Pancreas (tissue), 10 donors: ENCODE data around the gene SLC6A20. TPM values are rescaled to one million over a fixed set of nuclear protein-coding genes. Genes with fewer than 3 reads are reported as not detected.
A peak's percentile ranks its signal among the peaks of the same experiment; 100 is the strongest.

Source experiments
- ATAC-seq, 4 donors: fragments of 200-7000 bp; cut with Tn5 transposase; one replicate each; pipeline versions ENCODE4 v1.8.0 to v1.9.1; 2020; ENCODE audit warnings: mild to moderate bottlenecking in 4 of 4, moderate library complexity in 4 of 4
- DNase-seq, 6 donors: peaks; one replicate each; pipeline ENCODE4 v3.0.0-alpha.2; 2020
- FAIRE-seq: peaks from 2 replicates; lab custom pipeline; 2012; peaks lifted over from hg19 to GRCh38; lab: Jason Lieb, UNC
- H3K27ac ChIP-seq, 4 donors: fragments of 200-600 bp; sonication (generic); 1 replicate in 3 of 4; 2 replicates in 1 of 4; pipeline versions ENCODE4 v1.5.0 to v1.8.0; 2020
- H3K27me3 ChIP-seq, 4 donors: fragments of 200-600 bp; one replicate each; pipeline ENCODE4 v1.8.0; 2021
- H3K36me3 ChIP-seq, 3 donors: fragments of 200-600 bp; sonication (generic) in 1 of 3; one replicate each; pipeline versions ENCODE4 v1.5.0 to v1.8.0; 2020 to 2021
- H3K4me1 ChIP-seq, 3 donors: fragments of 200-600 bp; one replicate each; pipeline ENCODE4 v1.8.0; 2021
- H3K4me3 ChIP-seq, 4 donors: fragments of 200-600 bp; sonication (generic) in 2 of 4; one replicate each; pipeline versions ENCODE4 v1.5.0 to v1.8.0; 2020 to 2021
- H3K9me3 ChIP-seq, 4 donors: fragments of 200-600 bp; one replicate each; pipeline ENCODE4 v1.8.0; 2021
- WGBS, 2 donors: extraction: QIAGEN DNeasy Blood & Tissue Kit; methylation state at CpG; one replicate each; pipeline ENCODE4 v1.1.7; 2013; 5-methylcytosine and 5-hydroxymethylcytosine counted together
- intact Hi-C, 3 donors: fragments of 100-400 bp; cut with DNase I; formaldehyde crosslinking; loops; one replicate each; pipeline versions ENCODE4 v1.11.1 to v1.14.2; 2022
- polyA plus RNA-seq, 2 donors: library from polyadenylated mRNA; stranded (reverse); fragments of 200-250 nt; gene quantifications; one replicate each; pipeline ENCODE4 v1.2.3, GENCODE V29; 2013
- total RNA-seq, 6 donors: library from RNA; stranded (reverse); fragmentation: NEBNext Ultra II Directional in 4 of 6; extraction: Animal tissue kit (Norgen Biotek cat#: 25700) in 4 of 6; gene quantifications; one replicate each; pipeline versions ENCODE4 v1.2.1 to v1.2.4, GENCODE V29; 2021 to 2023
- TF ChIP-seq, protein P1 (sequence below), 4 donors: fragments of 200-600 bp; sonication (generic) in 3 of 4; IDR thresholded peaks; one replicate each; pipeline versions ENCODE4 v1.5.0 to v1.8.0; 2021; ENCODE audit warnings: antibody characterized with exemption in 4 of 4
- donor health status: healthy with polysubstance abuse.
- donor health status: DM: no; HTN: no; CAD: no; lungs with moderate emphysema.
- donor health status: DM: no; HTN: no; CAD: no.
- donor health status: control.
- donor health status: control.
- donor health status: Bipolar disorder and iron deficiency.
- donor health status: DM: yes; HTN: yes; CAD: no.
- donor health status: DM: no; HTN: no; CAD: no.
- donor health status: DM: no; HTN: no; CAD: no.
- donor health status: DM: yes; HTN: yes; CAD: no.

SLC6A20 gene
- total and polyA plus RNA-seq, 8 donors, result 3.1 to 11.3 (median 5.7) TPM

DNA sequence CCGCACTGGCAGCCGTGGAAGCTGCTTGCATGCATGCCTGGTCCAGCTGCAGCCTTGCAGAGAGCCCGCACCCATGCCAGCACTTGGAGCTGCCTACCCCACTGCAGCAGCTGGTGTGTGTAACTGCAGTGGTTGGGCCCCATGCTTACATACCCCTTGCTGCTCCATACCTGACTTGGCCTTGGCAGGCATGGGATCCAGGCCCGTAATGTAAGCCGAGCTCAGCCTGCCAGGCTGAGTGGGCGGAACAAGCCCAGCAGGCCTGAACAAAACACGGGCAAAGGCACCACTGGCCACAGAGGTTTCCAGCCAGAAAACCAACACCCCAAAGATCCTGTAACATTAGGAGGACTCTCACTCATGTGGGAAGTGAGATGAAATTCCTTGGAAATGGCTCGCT is 48.3 kb downstream of the SLC6A20 start:
- peaks cover 0 to 17% (median 8%) of the 10 kb centered on the region in 3 donors for H3K36me3 ChIP-seq
- TF ChIP-seq, protein P1, sequence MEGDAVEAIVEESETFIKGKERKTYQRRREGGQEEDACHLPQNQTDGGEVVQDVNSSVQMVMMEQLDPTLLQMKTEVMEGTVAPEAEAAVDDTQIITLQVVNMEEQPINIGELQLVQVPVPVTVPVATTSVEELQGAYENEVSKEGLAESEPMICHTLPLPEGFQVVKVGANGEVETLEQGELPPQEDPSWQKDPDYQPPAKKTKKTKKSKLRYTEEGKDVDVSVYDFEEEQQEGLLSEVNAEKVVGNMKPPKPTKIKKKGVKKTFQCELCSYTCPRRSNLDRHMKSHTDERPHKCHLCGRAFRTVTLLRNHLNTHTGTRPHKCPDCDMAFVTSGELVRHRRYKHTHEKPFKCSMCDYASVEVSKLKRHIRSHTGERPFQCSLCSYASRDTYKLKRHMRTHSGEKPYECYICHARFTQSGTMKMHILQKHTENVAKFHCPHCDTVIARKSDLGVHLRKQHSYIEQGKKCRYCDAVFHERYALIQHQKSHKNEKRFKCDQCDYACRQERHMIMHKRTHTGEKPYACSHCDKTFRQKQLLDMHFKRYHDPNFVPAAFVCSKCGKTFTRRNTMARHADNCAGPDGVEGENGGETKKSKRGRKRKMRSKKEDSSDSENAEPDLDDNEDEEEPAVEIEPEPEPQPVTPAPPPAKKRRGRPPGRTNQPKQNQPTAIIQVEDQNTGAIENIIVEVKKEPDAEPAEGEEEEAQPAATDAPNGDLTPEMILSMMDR (IDR thresholded peaks at IDR 0.05), result no peak
- intact Hi-C loops, result no loop called here
- 88 to 97% methylated on average over 8 of the region's 8 CpGs for WGBS, 2 donors
- no peak for FAIRE-seq
- H3K9me3 ChIP-seq, result no peaks in the 10 kb centered on the region
- DNase-seq, result no peak
- H3K27me3 ChIP-seq, result no peaks in the 10 kb centered on the region
- no peaks in the 10 kb centered on the region for H3K4me1 ChIP-seq
- H3K27ac ChIP-seq, result no peak overlapping the region
- ATAC-seq, result peak in 1 of 4 donors; percentile 9
- no peak overlapping the region for H3K4me3 ChIP-seq

DNA sequence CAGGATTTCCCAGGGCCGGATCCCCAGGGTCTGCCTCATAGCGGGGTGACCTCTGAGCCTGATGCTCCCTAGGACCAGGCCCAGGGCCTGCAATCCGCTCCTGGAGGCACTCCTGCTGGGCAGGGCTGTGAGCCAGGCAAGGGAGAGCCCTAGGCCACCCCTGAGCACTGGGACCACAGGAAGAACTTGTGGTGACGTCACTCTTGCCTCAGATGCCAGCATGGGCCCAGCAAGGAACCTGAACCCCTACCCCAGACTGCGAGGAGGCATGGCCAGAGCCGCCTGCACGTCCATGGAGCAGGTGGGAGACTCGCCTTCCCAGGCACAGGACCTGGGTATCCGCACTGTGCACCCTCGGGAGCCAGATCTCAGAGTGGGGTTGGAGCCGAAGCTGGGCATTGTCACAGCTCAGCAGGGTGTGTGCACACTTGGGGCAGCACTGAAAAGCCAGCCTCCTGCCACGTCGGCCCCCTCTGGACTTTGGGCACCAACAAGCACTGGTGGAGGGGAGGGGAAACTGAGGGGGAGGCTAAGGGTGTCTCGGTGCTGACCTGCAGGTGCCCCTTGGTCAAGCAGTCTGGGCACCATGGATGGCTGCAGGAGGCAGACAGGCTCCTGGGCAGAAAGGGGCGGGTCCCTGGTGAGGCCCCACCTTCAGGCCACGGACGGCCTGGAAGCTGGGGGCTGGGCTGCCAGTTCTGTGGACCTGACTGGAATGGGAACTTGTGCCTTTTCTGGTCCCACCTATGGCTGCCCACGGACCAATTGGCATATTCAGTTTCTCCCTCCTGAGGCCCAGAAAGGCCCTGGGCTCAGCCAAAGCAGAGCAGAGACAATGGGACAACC is 49.3 kb downstream of the SLC6A20 start:
- Histone ChIP-seq H3K36me3 (peaks cover 0 to 17% (median 8%) of the 10 kb centered on the region in 3 donors), H3K27me3 (no peaks in the 10 kb centered on the region), H3K27ac (no peak overlapping the region), H3K9me3 (no peaks in the 10 kb centered on the region), H3K4me1 (no peaks in the 10 kb centered on the region), H3K4me3 (no peak overlapping the region)
- intact Hi-C loops, result no loop called here
- DNase-seq (peak in 1 of 6 donors; percentile 55), FAIRE-seq (no peak), ATAC-seq (peak in 1 of 4 donors; percentile 32)
- TF ChIP-seq, protein P1 (IDR thresholded peaks at IDR 0.05), result no peak
- 92 to 97% methylated on average over 18 of the region's 18 CpGs for WGBS, 2 donors

DNA sequence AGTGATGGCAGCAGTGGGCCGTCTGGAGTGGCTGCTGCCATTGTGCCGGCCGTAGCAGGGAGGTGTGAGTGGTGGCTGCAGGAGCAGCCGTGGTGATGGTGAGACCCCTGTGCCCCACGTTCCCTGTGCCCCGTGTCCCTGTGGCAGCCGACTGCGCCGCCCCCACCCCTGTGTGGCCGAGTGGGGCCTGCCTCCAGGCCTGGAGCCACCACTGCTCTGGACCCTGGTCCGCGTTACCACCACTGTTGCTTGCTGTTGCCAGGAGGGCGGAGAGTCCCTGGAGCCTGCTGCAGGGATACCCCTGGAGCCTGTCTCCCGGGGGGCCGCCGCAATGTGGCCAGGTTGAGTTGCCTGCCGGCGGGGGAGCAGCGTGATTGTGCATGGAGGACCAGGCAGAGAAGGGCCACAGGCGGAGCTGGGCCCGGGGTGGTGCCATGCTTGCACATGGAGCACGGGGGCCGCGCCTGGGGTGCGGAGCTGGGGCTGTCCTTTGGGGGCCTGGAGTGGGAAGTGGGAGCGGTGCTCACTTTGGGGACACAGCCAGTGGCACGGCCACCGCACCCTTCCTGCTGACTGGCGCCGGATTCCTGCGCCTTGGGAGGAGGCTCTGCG is 50.1 kb downstream of the SLC6A20 start:
- Histone ChIP-seq H3K4me3 (no peak overlapping the region), H3K36me3 (peaks cover 0 to 17% (median 8%) of the 10 kb centered on the region in 3 donors), H3K27me3 (no peaks in the 10 kb centered on the region), H3K27ac (no peak overlapping the region), H3K4me1 (no peaks in the 10 kb centered on the region), H3K9me3 (no peaks in the 10 kb centered on the region)
- peak in 1 of 6 donors; percentile 68 for DNase-seq
- TF ChIP-seq, protein P1 (IDR thresholded peaks at IDR 0.05), result no peak
- 95 to 97% methylated on average over 32 of the region's 32 CpGs for WGBS, 2 donors
- ATAC-seq, result peak in 1 of 4 donors; percentile 15
- intact Hi-C loops, result no loop called here
- no peak for FAIRE-seq

DNA sequence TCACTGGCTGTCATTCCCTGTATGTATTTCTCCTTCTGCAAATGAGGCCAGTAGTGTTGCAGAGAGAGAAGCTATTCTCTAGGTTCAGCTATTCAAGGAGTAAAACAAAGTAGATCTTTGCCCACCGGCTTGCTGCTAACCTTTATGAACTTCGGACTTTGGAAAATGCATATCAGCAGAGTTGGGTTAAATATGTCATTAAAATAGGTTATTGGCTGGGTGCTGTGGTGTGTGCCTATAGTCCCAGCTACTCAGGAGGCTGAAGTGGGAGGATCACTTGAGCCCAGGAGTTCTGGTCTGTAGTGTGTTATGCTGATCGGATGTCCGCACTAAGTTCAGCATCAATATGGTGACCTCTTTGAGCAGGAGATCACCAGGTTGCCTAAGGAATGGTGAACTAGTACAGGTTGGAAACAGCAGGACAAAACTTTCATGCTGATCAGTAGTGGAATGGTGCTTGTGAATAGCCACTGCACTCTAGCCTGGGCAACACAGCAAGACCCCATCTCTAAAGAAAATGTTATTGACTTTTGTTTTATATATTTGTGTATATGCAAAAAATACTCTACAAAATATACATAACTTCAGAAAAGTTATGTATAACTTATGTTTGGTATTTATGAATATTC is 53.8 kb downstream of the SLC6A20 start:
- intact Hi-C loops, result no loop called here
- no peaks in the 10 kb centered on the region for H3K27me3 ChIP-seq
- ATAC-seq, result no peak
- TF ChIP-seq, protein P1 (IDR thresholded peaks at IDR 0.05), result no peak
- H3K27ac ChIP-seq, result no peak overlapping the region
- WGBS, 2 donors, result 86 to 87% methylated on average over 4 of the region's 4 CpGs
- H3K4me3 ChIP-seq, result no peak overlapping the region
- no peak for FAIRE-seq
- no peaks in the 10 kb centered on the region for H3K4me1 ChIP-seq
- H3K9me3 ChIP-seq, result no peaks in the 10 kb centered on the region
- peaks cover 4 to 46% (median 21%) of the 10 kb centered on the region in 3 donors for H3K36me3 ChIP-seq
- DNase-seq, result no peak
